Measurements from ENCODE around the gene RPS23. TPM values are rescaled to one million over a fixed set of nuclear protein-coding genes. Genes with fewer than 3 reads are reported as not detected.
"Not testable (repeated sequence)": the region's sequence is repeated elsewhere in the genome, so short reads cannot be mapped to it uniquely, and the experiment has no call there.

Gene RPS23
- total RNA-seq, 2 experiments from 2014 or later, result 1,979 to 2,058 TPM

GRCh38 chr5:82277613-82277986 lies 554 bp downstream of the RPS23 start:
- Mint-ChIP-seq H3K27me3 (no peaks in the 10 kb centered on the region), H3K9me3 (no peaks in the 10 kb centered on the region), H3K4me1 (peaks cover 30% of the 10 kb centered on the region), H3K27ac (peak overlapping the region; percentile 96), H3K36me3 (peaks cover 29% of the 10 kb centered on the region), H3K4me3 (peak overlapping the region; percentile 88)
- ATAC-seq (ENCODE audit: low read depth) (peak; percentile 1), DNase-seq (no peak)
- POLR2A ChIA-PET, result interaction anchor here (1.0 to 2.5 kb wide), 6 partner anchors 51 to 800 kb away, joined by 3 to 13 read pairs (median 4); partner anchors contain the start of genes SSBP2 and XRCC4

DNA sequence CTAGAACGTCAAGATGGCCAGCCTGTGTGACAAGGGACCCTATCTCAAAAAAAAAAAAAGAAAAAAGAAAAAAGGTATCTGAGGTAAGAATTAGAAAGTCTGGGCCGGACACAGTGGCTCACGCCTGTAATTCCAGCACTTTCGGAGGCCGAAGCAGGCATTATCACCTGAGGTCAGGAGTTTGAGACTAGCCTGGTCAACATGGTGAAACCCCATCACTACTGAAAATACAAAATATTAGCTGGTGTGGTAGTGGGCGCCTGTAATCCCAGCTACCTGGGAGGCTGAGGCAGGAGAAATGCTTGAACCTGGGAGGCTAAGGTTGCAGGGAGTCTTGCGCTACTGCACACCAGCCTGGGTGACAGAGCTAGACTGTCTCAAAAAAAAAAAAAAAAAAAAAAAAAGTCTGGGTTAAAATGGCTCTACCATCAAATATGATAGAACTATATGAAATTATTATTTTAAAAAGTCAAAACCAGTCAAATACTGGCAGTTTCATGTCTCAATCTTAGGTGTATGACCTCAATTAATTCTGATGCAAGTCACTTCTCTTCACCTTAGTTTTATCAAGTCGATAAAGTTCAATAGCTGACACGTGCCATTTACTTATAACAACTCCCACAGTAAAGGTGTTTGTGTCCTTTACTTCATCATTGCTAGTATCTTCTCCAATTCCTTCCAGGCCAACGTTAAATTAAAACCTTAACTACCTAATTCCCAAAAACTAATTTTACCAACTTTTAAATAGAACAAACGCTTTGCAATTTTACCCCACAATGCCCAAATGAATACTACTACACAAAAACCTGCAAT lies 1.1 kb downstream of the RPS23 start:
- Mint-ChIP-seq H3K27ac (peak overlapping the region; percentile 96), H3K27me3 (no peaks in the 10 kb centered on the region), H3K4me3 (peak overlapping the region; percentile 88), H3K36me3 (peaks cover 31% of the 10 kb centered on the region), H3K9me3 (no peaks in the 10 kb centered on the region), H3K4me1 (peaks cover 30% of the 10 kb centered on the region)
- ATAC-seq (ENCODE audit: low read depth), result no peak
- POLR2A ChIA-PET, result interaction anchor here (0.7 to 2.5 kb wide), 4 partner anchors 205 to 526 kb away, joined by 3 to 13 read pairs (median 6); partner anchors contain the start of gene SSBP2
- DNase-seq, result no peak

GRCh38 chr5:82275216-82275664 lies 2.9 kb downstream of the RPS23 start:
- Mint-ChIP-seq H3K4me1 (peaks cover 23% of the 10 kb centered on the region), H3K9me3 (no peaks in the 10 kb centered on the region)

GRCh38 chr5:82274343-82275211 lies 3.6 kb downstream of the RPS23 start:
- no peak overlapping the region for H3K4me3 Mint-ChIP-seq
- POLR2A ChIA-PET, result no interaction called here
- H3K27me3 Mint-ChIP-seq, result no peaks in the 10 kb centered on the region
- peaks cover 17% of the 10 kb centered on the region for H3K4me1 Mint-ChIP-seq
- H3K27ac Mint-ChIP-seq, result no peak overlapping the region
- no peak for ATAC-seq (ENCODE audit: low read depth)
- DNase-seq, result no peak
- no peaks in the 10 kb centered on the region for H3K9me3 Mint-ChIP-seq
- H3K36me3 Mint-ChIP-seq, result peaks cover 34% of the 10 kb centered on the region

More at GRCh38 chr5:82275216-82275664, 2.9 kb downstream of the RPS23 start:
- POLR2A ChIA-PET, result no interaction called here
- Mint-ChIP-seq H3K36me3 (peaks cover 34% of the 10 kb centered on the region), H3K27ac (no peak overlapping the region), H3K27me3 (no peaks in the 10 kb centered on the region), H3K4me3 (no peak overlapping the region)
- no peak for ATAC-seq (ENCODE audit: low read depth)
- no peak for DNase-seq

DNA sequence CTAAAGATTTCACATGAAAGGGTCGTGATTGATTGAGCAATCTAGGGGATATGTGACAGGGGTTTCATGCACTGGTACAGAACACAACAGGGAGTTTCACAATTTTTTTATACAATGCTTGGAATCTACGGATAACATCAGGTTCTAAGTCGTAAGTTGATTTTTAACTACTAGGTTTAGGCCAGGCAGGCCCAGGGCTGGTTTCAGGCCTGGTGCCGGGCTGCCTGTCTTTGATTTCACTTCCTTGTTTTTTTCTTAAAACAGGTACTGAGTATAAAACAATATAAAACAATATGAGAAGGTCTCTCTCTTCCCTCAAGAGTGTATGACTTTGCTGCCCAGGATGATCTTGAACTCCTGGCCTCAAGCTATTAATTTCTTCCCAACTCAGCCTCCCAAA lies 4.7 kb downstream of the RPS23 start:
- DNase-seq; ATAC-seq (ENCODE audit: low read depth); H3K27ac Mint-ChIP-seq; H3K27me3 Mint-ChIP-seq; H3K4me3 Mint-ChIP-seq; POLR2A ChIA-PET; H3K9me3 Mint-ChIP-seq: not testable (repeated sequence)
- peaks cover 12% of the 10 kb centered on the region for H3K4me1 Mint-ChIP-seq
- peaks cover 43% of the 10 kb centered on the region for H3K36me3 Mint-ChIP-seq

DNA sequence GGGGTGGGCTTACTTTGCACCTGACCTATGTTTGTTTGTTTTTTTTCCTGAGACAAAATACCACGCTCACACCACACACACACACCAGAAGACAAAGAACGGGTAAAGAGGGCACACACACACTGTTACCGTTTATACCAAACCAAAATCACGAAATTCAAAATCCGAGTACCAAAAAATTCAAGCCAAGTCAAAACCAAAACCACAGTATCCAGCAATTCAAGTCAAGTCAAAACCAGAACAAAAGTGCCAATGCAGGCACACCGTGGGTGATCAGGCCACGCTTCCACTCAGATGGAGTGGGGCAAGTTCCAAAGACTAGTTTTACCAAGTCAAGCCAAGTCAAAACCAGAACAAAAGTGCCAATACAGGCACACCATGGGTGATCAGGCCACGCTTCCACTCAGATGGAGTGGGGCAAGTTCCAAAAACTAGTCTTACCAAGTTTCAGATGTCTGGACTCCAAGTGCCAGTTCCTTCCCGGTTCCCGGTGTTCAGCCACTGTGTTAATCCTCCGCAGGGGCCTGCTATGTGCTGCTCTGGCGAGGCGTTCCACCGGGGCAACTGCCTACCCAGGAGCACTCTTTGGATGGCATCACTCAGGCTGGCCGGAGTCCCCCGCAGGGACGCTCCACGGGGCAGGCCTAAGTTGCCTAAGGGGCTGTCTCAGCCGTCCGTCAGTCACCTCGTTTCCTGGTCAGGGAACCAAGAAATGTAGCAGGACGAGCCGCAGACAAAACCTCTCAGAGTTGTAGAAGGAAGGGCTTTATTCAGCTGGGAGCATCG lies 5.4 kb downstream of the RPS23 start:
- ATAC-seq (ENCODE audit: low read depth); H3K27me3 Mint-ChIP-seq; H3K27ac Mint-ChIP-seq; DNase-seq; POLR2A ChIA-PET; H3K4me3 Mint-ChIP-seq; H3K9me3 Mint-ChIP-seq: not testable (repeated sequence)
- peaks cover 45% of the 10 kb centered on the region for H3K36me3 Mint-ChIP-seq
- H3K4me1 Mint-ChIP-seq, result peaks cover 12% of the 10 kb centered on the region

- not testable (repeated sequence) for H3K27ac Mint-ChIP-seq, H3K9me3 Mint-ChIP-seq
- H3K36me3 Mint-ChIP-seq, result peaks cover 39% of the 10 kb centered on the region
These were observed 8.8 kb downstream of the RPS23 start for GRCh38 chr5:82269363-82269762.

DNA sequence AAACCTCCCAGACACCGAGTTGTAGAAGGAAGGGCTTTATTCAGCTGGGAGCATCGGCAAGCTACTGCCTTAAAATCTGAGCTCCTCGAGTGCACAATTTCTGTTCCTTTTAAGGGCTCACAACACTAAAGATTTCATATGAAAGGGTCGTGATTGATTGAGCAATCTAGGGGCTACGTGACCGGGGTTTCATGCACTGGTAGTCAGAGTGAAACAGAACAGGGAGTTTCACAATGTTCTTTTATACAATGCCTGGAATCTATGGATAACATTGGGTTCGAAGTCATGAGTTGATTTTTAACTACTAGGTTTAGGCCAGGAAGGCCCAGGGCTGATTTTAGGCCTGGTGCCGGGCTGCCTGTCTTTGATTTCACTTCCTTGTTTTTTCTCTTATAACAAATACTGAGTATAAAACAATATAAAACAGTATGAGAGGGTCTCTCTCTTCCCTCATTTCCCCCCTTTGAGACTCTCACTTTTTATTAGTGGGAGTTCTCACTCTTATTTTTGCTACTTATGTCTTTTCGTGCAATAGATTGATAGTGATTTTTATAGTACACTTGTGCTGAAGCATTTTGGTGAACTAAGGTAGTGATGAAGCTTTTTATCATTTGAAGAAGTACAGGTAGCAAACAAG lies 10.7 kb downstream of the RPS23 start:
- H3K27ac Mint-ChIP-seq; H3K4me3 Mint-ChIP-seq; DNase-seq; ATAC-seq (ENCODE audit: low read depth); H3K27me3 Mint-ChIP-seq; H3K4me1 Mint-ChIP-seq; H3K9me3 Mint-ChIP-seq; POLR2A ChIA-PET: not testable (repeated sequence)
- peaks cover 26% of the 10 kb centered on the region for H3K36me3 Mint-ChIP-seq

More at GRCh38 chr5:82269363-82269762, 8.8 kb downstream of the RPS23 start:
- POLR2A ChIA-PET; DNase-seq; H3K27me3 Mint-ChIP-seq; H3K4me3 Mint-ChIP-seq; ATAC-seq (ENCODE audit: low read depth); H3K4me1 Mint-ChIP-seq: not testable (repeated sequence)

- Mint-ChIP-seq H3K4me1 (no peaks in the 10 kb centered on the region), H3K27me3 (no peaks in the 10 kb centered on the region), H3K36me3 (peaks cover 23% of the 10 kb centered on the region), H3K9me3 (peaks cover 2% of the 10 kb centered on the region), H3K4me3 (no peak overlapping the region), H3K27ac (no peak overlapping the region)
- POLR2A ChIA-PET, result no interaction called here
- DNase-seq (no peak), ATAC-seq (ENCODE audit: low read depth) (no peak)
These were observed 13.1 kb downstream of the RPS23 start for GRCh38 chr5:82265047-82265446.

GRCh38 chr5:82259172-82259800 lies 18.9 kb downstream of the RPS23 start:
- Mint-ChIP-seq H3K27me3 (no peaks in the 10 kb centered on the region), H3K36me3 (peaks cover 4% of the 10 kb centered on the region), H3K27ac (no peak overlapping the region), H3K4me1 (peaks cover 4% of the 10 kb centered on the region), H3K4me3 (no peak overlapping the region), H3K9me3 (no peaks in the 10 kb centered on the region)
- ATAC-seq (ENCODE audit: low read depth) (peak; percentile 39), DNase-seq (no peak)
- POLR2A ChIA-PET, result interaction anchor here (0.7 kb wide), 1 partner anchor 10 kb away, joined by 3 read pairs; no protein-coding TSS in a partner anchor

DNA sequence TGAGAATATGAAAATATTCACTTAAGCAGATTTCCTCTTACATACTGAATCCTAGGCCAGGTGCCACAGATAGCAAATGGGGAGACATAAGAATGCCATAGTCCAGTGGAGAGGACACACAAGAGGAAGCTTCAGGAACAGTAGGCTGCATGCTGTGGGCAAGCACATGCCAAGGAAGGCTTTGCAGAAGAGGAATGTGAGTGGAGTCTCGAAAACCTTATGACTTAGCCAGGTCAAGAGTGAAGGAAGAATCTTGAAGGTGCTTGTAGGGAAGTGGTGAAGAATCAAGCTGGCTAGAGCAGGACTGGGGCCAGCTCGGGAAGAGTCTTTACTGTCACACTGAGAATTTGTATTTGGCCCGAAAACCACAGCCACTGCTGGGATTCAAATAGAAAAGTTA lies 20.4 kb downstream of the RPS23 start:
- H3K4me3 Mint-ChIP-seq, result no peak overlapping the region
- H3K9me3 Mint-ChIP-seq, result no peaks in the 10 kb centered on the region
- ATAC-seq (ENCODE audit: low read depth) (no peak), DNase-seq (no peak)
- POLR2A ChIA-PET, result no interaction called here
- H3K27me3 Mint-ChIP-seq, result no peaks in the 10 kb centered on the region
- H3K27ac Mint-ChIP-seq, result no peak overlapping the region
- peaks cover 7% of the 10 kb centered on the region for H3K36me3 Mint-ChIP-seq
- H3K4me1 Mint-ChIP-seq, result peaks cover 4% of the 10 kb centered on the region

DNA sequence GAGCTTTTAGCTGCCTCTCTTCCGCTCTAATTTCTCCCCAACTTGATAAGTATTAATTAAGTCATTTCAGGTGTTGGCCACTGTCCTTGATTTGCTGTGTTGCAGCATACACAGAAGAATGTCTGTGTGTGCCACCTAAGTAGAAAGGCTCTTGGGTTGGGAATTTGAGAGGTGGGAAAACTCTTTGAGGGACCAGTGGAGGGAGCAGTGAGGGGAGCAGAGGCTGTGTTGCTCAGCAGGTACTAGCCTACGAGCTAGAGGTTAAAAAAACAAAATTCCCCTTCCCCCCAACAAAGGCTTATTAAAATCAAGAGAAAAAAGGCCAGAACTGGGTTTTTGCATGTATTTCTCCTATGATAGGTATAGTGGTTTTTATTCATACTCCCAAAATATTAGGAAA lies 20.9 kb downstream of the RPS23 start:
- no peak overlapping the region for H3K27ac Mint-ChIP-seq
- no peak overlapping the region for H3K4me3 Mint-ChIP-seq
- no peak for DNase-seq
- peaks cover 8% of the 10 kb centered on the region for H3K36me3 Mint-ChIP-seq
- POLR2A ChIA-PET, result no interaction called here
- no peak for ATAC-seq (ENCODE audit: low read depth)
- H3K9me3 Mint-ChIP-seq, result no peaks in the 10 kb centered on the region
- no peaks in the 10 kb centered on the region for H3K27me3 Mint-ChIP-seq
- peaks cover 4% of the 10 kb centered on the region for H3K4me1 Mint-ChIP-seq
